Calu3 (cell line): ENCODE measurements around the gene ITPR1. TPM values are rescaled to one million over a fixed set of nuclear protein-coding genes. Genes with fewer than 3 reads are reported as not detected.
"Not testable (repeated sequence)": the region's sequence is repeated elsewhere in the genome, so short reads cannot be mapped to it uniquely, and the experiment has no call there.

ENCODE experiments used
- BruUV-seq: library from RNA; stranded (reverse); fragments of 400-500 nt; replicated peaks from 2 replicates; lab custom pipeline; 2021; lab: Mats Ljungman, UMichigan
- CTCF ChIA-PET: fragments of 300-600 bp; sonication (Branson Sonifier 250); formaldehyde crosslinking; loops from one replicate; lab custom pipeline; 2022; ENCODE audit warnings: antibody characterized with exemption; lab: Charles Lee
- DNase-seq: peaks from one replicate; pipeline ENCODE4 v3.0.0; 2022
- H3K27ac Mint-ChIP-seq: one replicate; pipeline ENCODE4 v1.8.0; 2022; ENCODE audit warnings: mixed read lengths; ENCODE audit not compliant: unreplicated experiment
- H3K27me3 Mint-ChIP-seq: one replicate; pipeline ENCODE4 v1.8.0; 2022; ENCODE audit warnings: mixed read lengths; ENCODE audit not compliant: unreplicated experiment
- H3K36me3 Mint-ChIP-seq: one replicate; pipeline ENCODE4 v1.8.0; 2022; ENCODE audit warnings: mild to moderate bottlenecking, moderate library complexity, mixed read lengths; ENCODE audit not compliant: insufficient read depth, unreplicated experiment
- H3K4me1 Mint-ChIP-seq: one replicate; pipeline ENCODE4 v1.8.0; 2022; ENCODE audit warnings: mild to moderate bottlenecking, low read depth, mixed read lengths; ENCODE audit not compliant: unreplicated experiment
- H3K4me3 Mint-ChIP-seq: one replicate; pipeline ENCODE4 v1.8.0; 2022; ENCODE audit warnings: mild to moderate bottlenecking, low read depth, moderate library complexity, mixed read lengths; ENCODE audit not compliant: unreplicated experiment
- H3K9me3 Mint-ChIP-seq: one replicate; pipeline ENCODE4 v1.8.0; 2022; ENCODE audit warnings: low read depth, mixed read lengths; ENCODE audit not compliant: unreplicated experiment
- intact Hi-C: fragments of 100-400 bp; cut with micrococcal nuclease; formaldehyde crosslinking; loops from one replicate; pipeline ENCODE4 v1.10.0; 2022; ENCODE audit not compliant: unreplicated experiment
- total RNA-seq: library from RNA; stranded (reverse); gene quantifications from 2 replicates; pipeline ENCODE4 v1.2.3, GENCODE V29; 2022
- TF ChIP-seq, protein P1 (sequence below): fragments of 200-600 bp; IDR thresholded peaks from one replicate; pipeline ENCODE4 v1.8.0; 2022; ENCODE audit warnings: antibody characterized with exemption; ENCODE audit not compliant: unreplicated experiment

Gene ITPR1
- total RNA-seq, 1 experiment from 2014 or later: 4.2 TPM

DNA sequence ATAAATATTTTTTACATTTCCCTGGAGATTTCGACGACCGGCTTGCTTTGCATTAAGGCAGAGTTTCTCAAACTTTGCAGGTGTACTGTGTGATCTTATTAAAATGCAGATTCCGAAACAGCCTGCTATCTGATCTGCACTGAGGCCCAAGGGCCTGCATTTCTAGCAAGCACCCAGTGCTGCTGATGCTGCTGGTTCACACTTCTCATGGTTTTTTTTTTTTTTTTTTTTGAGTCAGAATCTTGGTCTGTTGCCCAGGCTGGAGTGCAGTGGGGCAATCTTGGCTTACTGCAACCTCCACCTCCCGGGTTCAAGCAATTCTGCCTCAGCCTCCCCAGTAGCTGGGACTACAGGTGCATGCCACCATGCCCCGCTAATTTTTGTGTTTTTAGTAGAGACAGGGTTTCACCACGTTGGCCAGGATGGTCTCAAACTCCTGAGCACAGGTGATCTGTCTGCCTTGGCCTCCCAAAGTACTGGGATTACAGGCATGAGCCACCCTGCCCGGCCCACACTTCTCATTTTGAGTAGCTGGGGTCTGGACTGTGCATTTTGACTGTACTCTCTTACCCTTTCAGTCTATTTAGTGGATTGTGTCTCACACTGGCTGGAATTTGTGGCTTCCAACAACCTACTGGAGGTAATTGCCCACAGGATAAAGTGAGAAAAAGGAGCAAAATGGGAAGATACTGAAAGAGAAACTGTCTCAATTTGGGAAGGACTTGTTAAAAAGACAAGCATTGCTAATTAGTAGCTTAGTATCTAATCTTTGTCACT is 94.1 kb downstream of the ITPR1 start:
- Mint-ChIP-seq H3K4me1 (peaks cover 8% of the 10 kb centered on the region), H3K27ac (no peak overlapping the region), H3K9me3 (no peaks in the 10 kb centered on the region), H3K36me3 (no peaks in the 10 kb centered on the region), H3K27me3 (no peaks in the 10 kb centered on the region), H3K4me3 (no peak overlapping the region)
- CTCF ChIA-PET: interaction anchor here (0.7 kb wide), 1 partner anchor 277 kb away, joined by 12 read pairs; no protein-coding TSS in a partner anchor
- DNase-seq: no peak
- BruUV-seq: no TSS peak
- intact Hi-C loops: no loop called here
- TF ChIP-seq, protein P1, sequence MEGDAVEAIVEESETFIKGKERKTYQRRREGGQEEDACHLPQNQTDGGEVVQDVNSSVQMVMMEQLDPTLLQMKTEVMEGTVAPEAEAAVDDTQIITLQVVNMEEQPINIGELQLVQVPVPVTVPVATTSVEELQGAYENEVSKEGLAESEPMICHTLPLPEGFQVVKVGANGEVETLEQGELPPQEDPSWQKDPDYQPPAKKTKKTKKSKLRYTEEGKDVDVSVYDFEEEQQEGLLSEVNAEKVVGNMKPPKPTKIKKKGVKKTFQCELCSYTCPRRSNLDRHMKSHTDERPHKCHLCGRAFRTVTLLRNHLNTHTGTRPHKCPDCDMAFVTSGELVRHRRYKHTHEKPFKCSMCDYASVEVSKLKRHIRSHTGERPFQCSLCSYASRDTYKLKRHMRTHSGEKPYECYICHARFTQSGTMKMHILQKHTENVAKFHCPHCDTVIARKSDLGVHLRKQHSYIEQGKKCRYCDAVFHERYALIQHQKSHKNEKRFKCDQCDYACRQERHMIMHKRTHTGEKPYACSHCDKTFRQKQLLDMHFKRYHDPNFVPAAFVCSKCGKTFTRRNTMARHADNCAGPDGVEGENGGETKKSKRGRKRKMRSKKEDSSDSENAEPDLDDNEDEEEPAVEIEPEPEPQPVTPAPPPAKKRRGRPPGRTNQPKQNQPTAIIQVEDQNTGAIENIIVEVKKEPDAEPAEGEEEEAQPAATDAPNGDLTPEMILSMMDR: no peak

- no TSS peak for BruUV-seq
- intact Hi-C loops: no loop called here
- peaks cover 8% of the 10 kb centered on the region for H3K4me1 Mint-ChIP-seq
- H3K4me3 Mint-ChIP-seq: no peak overlapping the region
- CTCF ChIA-PET: no interaction called here
- TF ChIP-seq, protein P1: no peak
- no peak for DNase-seq
- no peaks in the 10 kb centered on the region for H3K36me3 Mint-ChIP-seq
- H3K9me3 Mint-ChIP-seq: no peaks in the 10 kb centered on the region
- H3K27ac Mint-ChIP-seq: no peak overlapping the region
- no peaks in the 10 kb centered on the region for H3K27me3 Mint-ChIP-seq
Measured at GRCh38 chr3:4587838-4588105, 94.6 kb downstream of the ITPR1 start.

GRCh38 chr3:4588466-4588865 is 95.3 kb downstream of the ITPR1 start:
- CTCF ChIA-PET: no interaction called here
- TF ChIP-seq, protein P1: no peak
- Mint-ChIP-seq H3K27me3 (no peaks in the 10 kb centered on the region), H3K4me1 (peaks cover 8% of the 10 kb centered on the region), H3K4me3 (no peak overlapping the region), H3K36me3 (no peaks in the 10 kb centered on the region), H3K9me3 (no peaks in the 10 kb centered on the region), H3K27ac (no peak overlapping the region)
- no TSS peak for BruUV-seq
- DNase-seq: no peak
- intact Hi-C loops: no loop called here

GRCh38 chr3:4589475-4590097 is 96.4 kb downstream of the ITPR1 start:
- BruUV-seq: no TSS peak

GRCh38 chr3:4590849-4591248 is 97.7 kb downstream of the ITPR1 start:
- CTCF ChIA-PET, DNase-seq, BruUV-seq, intact Hi-C loops, H3K27ac Mint-ChIP-seq, H3K4me1 Mint-ChIP-seq, H3K4me3 Mint-ChIP-seq, H3K36me3 Mint-ChIP-seq, H3K9me3 Mint-ChIP-seq, H3K27me3 Mint-ChIP-seq: not testable (repeated sequence)

More at GRCh38 chr3:4589475-4590097, 96.4 kb downstream of the ITPR1 start:
- intact Hi-C loops: no loop called here
- H3K4me3 Mint-ChIP-seq: no peak overlapping the region
- no peak for DNase-seq
- no peaks in the 10 kb centered on the region for H3K36me3 Mint-ChIP-seq
- TF ChIP-seq, protein P1: no peak
- peaks cover 4% of the 10 kb centered on the region for H3K4me1 Mint-ChIP-seq
- CTCF ChIA-PET: no interaction called here
- H3K27me3 Mint-ChIP-seq: no peaks in the 10 kb centered on the region
- H3K27ac Mint-ChIP-seq: no peak overlapping the region
- H3K9me3 Mint-ChIP-seq: no peaks in the 10 kb centered on the region
